ENCODE results near the gene RBM34.

The RBM34 gene

GRCh38 chr1:235122348-235122747 lies 38.7 kb downstream of the RBM34 start:
- H3K4me3 Mint-ChIP-seq = no peak overlapping the region
- TF ChIP-seq CTCF (IDR thresholded peaks at IDR 0.05) = no peak
- H3K36me3 Mint-ChIP-seq (ENCODE audit: low read depth) = peaks cover 77% of the 10 kb centered on the region
- no peaks in the 10 kb centered on the region for H3K27me3 Mint-ChIP-seq (ENCODE audit: low read depth, poor library complexity)
- peaks cover 27% of the 10 kb centered on the region for H3K4me1 Mint-ChIP-seq
- peak overlapping the region; percentile 23 for H3K27ac Mint-ChIP-seq
- H3K9me3 Mint-ChIP-seq = no peaks in the 10 kb centered on the region
- DNase-seq = no peak

- H3K27ac Mint-ChIP-seq = no peak overlapping the region
- H3K27me3 Mint-ChIP-seq (ENCODE audit: low read depth, poor library complexity) = peaks cover 5% of the 10 kb centered on the region
- H3K9me3 Mint-ChIP-seq = no peaks in the 10 kb centered on the region
- no peaks in the 10 kb centered on the region for H3K4me1 Mint-ChIP-seq
- peaks cover 90% of the 10 kb centered on the region for H3K36me3 Mint-ChIP-seq (ENCODE audit: low read depth)
- no peak for DNase-seq
- TF ChIP-seq CTCF (IDR thresholded peaks at IDR 0.05) = no peak
- no peak overlapping the region for H3K4me3 Mint-ChIP-seq
Observed at GRCh38 chr1:235113183-235113917, 47.7 kb downstream of the RBM34 start.

GRCh38 chr1:235112297-235113182 lies 48.5 kb downstream of the RBM34 start:
- Mint-ChIP-seq H3K4me3 (no peak overlapping the region), H3K27ac (no peak overlapping the region)
- no peak for TF ChIP-seq CTCF (IDR thresholded peaks at IDR 0.05)

GRCh38 chr1:235111107-235111506 lies 49.9 kb downstream of the RBM34 start:
- Mint-ChIP-seq H3K36me3 (ENCODE audit: low read depth) (peaks cover 84% of the 10 kb centered on the region), H3K27ac (no peak overlapping the region), H3K4me1 (no peaks in the 10 kb centered on the region), H3K4me3 (no peak overlapping the region), H3K9me3 (no peaks in the 10 kb centered on the region), H3K27me3 (ENCODE audit: low read depth, poor library complexity) (peaks cover 5% of the 10 kb centered on the region)
- DNase-seq = no peak
- TF ChIP-seq CTCF (IDR thresholded peaks at IDR 0.05) = no peak

More at GRCh38 chr1:235112297-235113182, 48.5 kb downstream of the RBM34 start:
- peaks cover 89% of the 10 kb centered on the region for H3K36me3 Mint-ChIP-seq (ENCODE audit: low read depth)
- no peaks in the 10 kb centered on the region for H3K4me1 Mint-ChIP-seq
- no peaks in the 10 kb centered on the region for H3K9me3 Mint-ChIP-seq
- H3K27me3 Mint-ChIP-seq (ENCODE audit: low read depth, poor library complexity) = peaks cover 5% of the 10 kb centered on the region
- no peak for DNase-seq

- Mint-ChIP-seq H3K9me3 (no peaks in the 10 kb centered on the region), H3K27me3 (ENCODE audit: low read depth, poor library complexity) (peaks cover 6% of the 10 kb centered on the region), H3K4me3 (no peak overlapping the region), H3K36me3 (ENCODE audit: low read depth) (peaks cover 66% of the 10 kb centered on the region), H3K4me1 (peaks cover 14% of the 10 kb centered on the region), H3K27ac (peak overlapping the region; percentile 43)
- no peak for TF ChIP-seq CTCF (IDR thresholded peaks at IDR 0.05)
- DNase-seq = no peak
Observed at GRCh38 chr1:235108876-235109275, 52.2 kb downstream of the RBM34 start.
